Lower leg skin (tissue), 3 donors: Measurements from ENCODE around the gene PSMC2.

Source experiments
- POLR2A ChIP-seq, 2 donors: fragments of 450-650 bp; IDR thresholded peaks; one replicate each; pipeline ENCODE4 v1.6.1; 2016 to 2017; ENCODE audit warnings: antibody characterized with exemption in 2 of 2, mild to moderate bottlenecking in 1 of 2, moderate library complexity in 1 of 2
- TF ChIP-seq, protein P1 (sequence below), 3 donors: fragments of 450-650 bp; IDR thresholded peaks; one replicate each; pipeline ENCODE4 v1.5.1; 2016; ENCODE audit warnings: antibody characterized with exemption in 3 of 3, mild to moderate bottlenecking in 3 of 3, moderate library complexity in 2 of 3

DNA sequence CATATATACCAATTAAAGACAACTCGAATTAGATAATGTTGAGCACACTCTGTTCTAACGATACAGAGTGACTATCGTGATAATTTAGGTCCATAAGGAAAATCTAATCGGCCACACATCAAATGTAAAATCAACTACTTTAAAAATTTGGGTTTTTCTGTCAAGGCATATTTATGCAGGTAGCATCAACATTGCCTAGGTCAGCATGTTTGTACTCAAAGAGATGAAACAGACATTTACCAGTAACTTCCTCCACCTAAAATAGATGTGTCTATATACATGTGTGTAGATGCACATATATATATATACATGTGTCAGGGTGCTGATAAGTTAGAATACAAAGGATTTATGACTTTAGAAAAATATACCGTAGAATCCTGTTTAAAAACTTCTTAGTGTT, 22.0 kb downstream of the PSMC2 start:
- TF ChIP-seq, protein P1, sequence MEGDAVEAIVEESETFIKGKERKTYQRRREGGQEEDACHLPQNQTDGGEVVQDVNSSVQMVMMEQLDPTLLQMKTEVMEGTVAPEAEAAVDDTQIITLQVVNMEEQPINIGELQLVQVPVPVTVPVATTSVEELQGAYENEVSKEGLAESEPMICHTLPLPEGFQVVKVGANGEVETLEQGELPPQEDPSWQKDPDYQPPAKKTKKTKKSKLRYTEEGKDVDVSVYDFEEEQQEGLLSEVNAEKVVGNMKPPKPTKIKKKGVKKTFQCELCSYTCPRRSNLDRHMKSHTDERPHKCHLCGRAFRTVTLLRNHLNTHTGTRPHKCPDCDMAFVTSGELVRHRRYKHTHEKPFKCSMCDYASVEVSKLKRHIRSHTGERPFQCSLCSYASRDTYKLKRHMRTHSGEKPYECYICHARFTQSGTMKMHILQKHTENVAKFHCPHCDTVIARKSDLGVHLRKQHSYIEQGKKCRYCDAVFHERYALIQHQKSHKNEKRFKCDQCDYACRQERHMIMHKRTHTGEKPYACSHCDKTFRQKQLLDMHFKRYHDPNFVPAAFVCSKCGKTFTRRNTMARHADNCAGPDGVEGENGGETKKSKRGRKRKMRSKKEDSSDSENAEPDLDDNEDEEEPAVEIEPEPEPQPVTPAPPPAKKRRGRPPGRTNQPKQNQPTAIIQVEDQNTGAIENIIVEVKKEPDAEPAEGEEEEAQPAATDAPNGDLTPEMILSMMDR (IDR thresholded peaks at IDR 0.05) = no peak
- no peak for TF ChIP-seq POLR2A (IDR thresholded peaks at IDR 0.05)
